Measurements from ENCODE around the gene MPP1. TPM values are rescaled to one million over a fixed set of nuclear protein-coding genes. Genes with fewer than 3 reads are reported as not detected.

Gene MPP1
- total RNA-seq, 2 experiments from 2014 or later: 26.5 to 29.8 TPM

- DNase-seq: no peak
- POLR2A ChIA-PET: interaction anchor here (0.8 kb wide), 1 partner anchor 42 kb away, joined by 5 read pairs; no protein-coding TSS in a partner anchor
- no peaks in the 10 kb centered on the region for H3K36me3 Mint-ChIP-seq (ENCODE audit: low read depth)
- peaks cover 4% of the 10 kb centered on the region for H3K27me3 Mint-ChIP-seq
- H3K9me3 Mint-ChIP-seq: no peaks in the 10 kb centered on the region
- H3K4me1 Mint-ChIP-seq: peaks cover 45% of the 10 kb centered on the region
- CTCF ChIA-PET: interaction anchor here (2.2 kb wide), 1 partner anchor 28 kb away, joined by 5 read pairs; the partner anchor contains the start of gene SMIM9
- H3K27ac Mint-ChIP-seq: no peak overlapping the region
- H3K4me3 Mint-ChIP-seq: peak overlapping the region; percentile 75
These were observed 409 bp upstream of the MPP1 start for GRCh38 chrX:154805696-154806091.

GRCh38 chrX:154804261-154804956 lies 876 bp downstream of the MPP1 start:
- peaks cover 4% of the 10 kb centered on the region for H3K27me3 Mint-ChIP-seq
- H3K27ac Mint-ChIP-seq: no peak overlapping the region
- peak overlapping the region; percentile 75 for H3K4me3 Mint-ChIP-seq
- H3K4me1 Mint-ChIP-seq: peaks cover 52% of the 10 kb centered on the region
- CTCF ChIA-PET: interaction anchor here (2.2 kb wide), 1 partner anchor 30 kb away, joined by 5 read pairs; the partner anchor contains the start of gene SMIM9
- POLR2A ChIA-PET: interaction anchor here (0.6 to 1.7 kb wide), 2 partner anchors 25 to 41 kb away, joined by 3 to 5 read pairs; no protein-coding TSS in a partner anchor
- no peak for DNase-seq
- H3K36me3 Mint-ChIP-seq (ENCODE audit: low read depth): peaks cover 3% of the 10 kb centered on the region
- H3K9me3 Mint-ChIP-seq: no peaks in the 10 kb centered on the region

GRCh38 chrX:154802947-154803346 lies 2.3 kb downstream of the MPP1 start:
- ChIA-PET CTCF (no interaction called here), POLR2A (interaction anchor here (0.8 to 1.7 kb wide), 2 partner anchors 14 to 24 kb away, joined by 3 to 5 read pairs; no protein-coding TSS in a partner anchor)
- DNase-seq: no peak
- Mint-ChIP-seq H3K4me3 (no peak overlapping the region), H3K4me1 (peaks cover 61% of the 10 kb centered on the region), H3K36me3 (ENCODE audit: low read depth) (peaks cover 6% of the 10 kb centered on the region), H3K27me3 (peaks cover 4% of the 10 kb centered on the region), H3K27ac (no peak overlapping the region), H3K9me3 (no peaks in the 10 kb centered on the region)

- H3K4me3 Mint-ChIP-seq: no peak overlapping the region
- peaks cover 14% of the 10 kb centered on the region for H3K36me3 Mint-ChIP-seq (ENCODE audit: low read depth)
- no peaks in the 10 kb centered on the region for H3K27me3 Mint-ChIP-seq
- CTCF ChIA-PET: interaction anchor here (0.6 kb wide), 1 partner anchor 44 kb away, joined by 3 read pairs; no protein-coding TSS in a partner anchor
- POLR2A ChIA-PET: no interaction called here
- H3K4me1 Mint-ChIP-seq: peaks cover 60% of the 10 kb centered on the region
- DNase-seq: no peak
- no peaks in the 10 kb centered on the region for H3K9me3 Mint-ChIP-seq
- peak overlapping the region; percentile 32 for H3K27ac Mint-ChIP-seq
These were observed 4.6 kb downstream of the MPP1 start for GRCh38 chrX:154800478-154801210.

- Mint-ChIP-seq H3K4me3 (no peak overlapping the region), H3K4me1 (peaks cover 58% of the 10 kb centered on the region), H3K27ac (peak overlapping the region; percentile 77), H3K9me3 (no peaks in the 10 kb centered on the region), H3K27me3 (no peaks in the 10 kb centered on the region), H3K36me3 (ENCODE audit: low read depth) (peaks cover 14% of the 10 kb centered on the region)
- CTCF ChIA-PET: interaction anchor here (0.6 to 2.2 kb wide), 2 partner anchors 37 to 43 kb away, joined by 3 to 7 read pairs; partner anchors contain the start of gene DKC1
- no peak for DNase-seq
- POLR2A ChIA-PET: interaction anchor here (1.2 kb wide), 1 partner anchor 13 kb away, joined by 3 read pairs; no protein-coding TSS in a partner anchor
These were observed 5.5 kb downstream of the MPP1 start for GRCh38 chrX:154799556-154800348.

- Mint-ChIP-seq H3K9me3 (no peaks in the 10 kb centered on the region), H3K27me3 (no peaks in the 10 kb centered on the region), H3K4me1 (peaks cover 36% of the 10 kb centered on the region), H3K4me3 (no peak overlapping the region), H3K36me3 (ENCODE audit: low read depth) (peaks cover 14% of the 10 kb centered on the region), H3K27ac (no peak overlapping the region)
- POLR2A ChIA-PET: no interaction called here
- CTCF ChIA-PET: no interaction called here
- DNase-seq: no peak
These were observed 8.3 kb downstream of the MPP1 start for GRCh38 chrX:154797006-154797405.

GRCh38 chrX:154795016-154795415 lies 10.3 kb downstream of the MPP1 start:
- Mint-ChIP-seq H3K27me3 (no peaks in the 10 kb centered on the region), H3K9me3 (no peaks in the 10 kb centered on the region), H3K27ac (no peak overlapping the region), H3K4me1 (peaks cover 20% of the 10 kb centered on the region), H3K36me3 (ENCODE audit: low read depth) (peaks cover 16% of the 10 kb centered on the region), H3K4me3 (no peak overlapping the region)
- DNase-seq: no peak
- ChIA-PET POLR2A (no interaction called here), CTCF (no interaction called here)

GRCh38 chrX:154793084-154793795 lies 12.0 kb downstream of the MPP1 start:
- peaks cover 4% of the 10 kb centered on the region for H3K4me1 Mint-ChIP-seq
- no peaks in the 10 kb centered on the region for H3K27me3 Mint-ChIP-seq
- no peak overlapping the region for H3K27ac Mint-ChIP-seq
- H3K9me3 Mint-ChIP-seq: no peaks in the 10 kb centered on the region
- peaks cover 16% of the 10 kb centered on the region for H3K36me3 Mint-ChIP-seq (ENCODE audit: low read depth)
- DNase-seq: no peak
- ChIA-PET CTCF (no interaction called here), POLR2A (no interaction called here)
- H3K4me3 Mint-ChIP-seq: no peak overlapping the region

GRCh38 chrX:154791939-154792338 lies 13.3 kb downstream of the MPP1 start:
- Mint-ChIP-seq H3K4me1 (no peaks in the 10 kb centered on the region), H3K27me3 (no peaks in the 10 kb centered on the region), H3K4me3 (no peak overlapping the region), H3K9me3 (no peaks in the 10 kb centered on the region), H3K27ac (no peak overlapping the region), H3K36me3 (ENCODE audit: low read depth) (peaks cover 17% of the 10 kb centered on the region)
- CTCF ChIA-PET: no interaction called here
- no peak for DNase-seq
- POLR2A ChIA-PET: no interaction called here

GRCh38 chrX:154791467-154791866 lies 13.8 kb downstream of the MPP1 start:
- ChIA-PET CTCF (no interaction called here), POLR2A (no interaction called here)
- Mint-ChIP-seq H3K4me1 (no peaks in the 10 kb centered on the region), H3K4me3 (no peak overlapping the region), H3K27ac (no peak overlapping the region), H3K27me3 (no peaks in the 10 kb centered on the region), H3K9me3 (no peaks in the 10 kb centered on the region), H3K36me3 (ENCODE audit: low read depth) (peaks cover 14% of the 10 kb centered on the region)
- no peak for DNase-seq

- Mint-ChIP-seq H3K4me1 (peaks cover 32% of the 10 kb centered on the region), H3K36me3 (ENCODE audit: low read depth) (peaks cover 32% of the 10 kb centered on the region), H3K9me3 (no peaks in the 10 kb centered on the region), H3K27ac (no peak overlapping the region), H3K4me3 (no peak overlapping the region), H3K27me3 (no peaks in the 10 kb centered on the region)
- ChIA-PET CTCF (no interaction called here), POLR2A (no interaction called here)
- no peak for DNase-seq
These were observed 19.6 kb downstream of the MPP1 start for GRCh38 chrX:154785716-154786115.

- Mint-ChIP-seq H3K4me1 (peaks cover 32% of the 10 kb centered on the region), H3K36me3 (ENCODE audit: low read depth) (peaks cover 27% of the 10 kb centered on the region), H3K9me3 (no peaks in the 10 kb centered on the region), H3K27ac (no peak overlapping the region), H3K27me3 (no peaks in the 10 kb centered on the region), H3K4me3 (no peak overlapping the region)
- no peak for DNase-seq
- POLR2A ChIA-PET: no interaction called here
- CTCF ChIA-PET: no interaction called here
These were observed 20.9 kb downstream of the MPP1 start for GRCh38 chrX:154784149-154784995.
